ENCODE measurements around the gene GPR158.

DNA sequence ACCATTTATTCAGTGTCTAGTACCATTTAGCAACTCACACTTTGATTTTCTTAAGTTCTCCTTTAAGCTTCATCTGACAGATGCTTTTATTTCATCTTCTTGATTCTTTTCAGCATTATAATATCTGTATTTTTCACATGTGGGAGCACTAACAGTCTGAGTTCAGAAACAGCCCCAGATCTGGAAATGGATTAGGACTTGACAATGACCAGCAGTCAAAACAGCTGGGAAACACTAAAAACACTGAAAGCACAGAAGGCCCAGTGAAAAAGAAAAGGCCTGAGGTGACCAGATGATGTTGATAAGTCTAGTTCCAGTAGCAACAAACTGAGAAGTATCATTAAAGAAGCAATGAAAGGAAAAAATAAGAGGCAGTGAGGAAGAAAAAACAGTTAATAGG, 454.5 kb downstream of the GPR158 start:
- TF ChIP-seq TEAD4 (IDR thresholded peaks at IDR 0.05) (no peak), EGR1 (IDR thresholded peaks at IDR 0.05) (no peak), EP300 (IDR thresholded peaks at IDR 0.05; ENCODE audit: borderline replicate concordance) (no peak), CREB1 (IDR thresholded peaks at IDR 0.05; ENCODE audit: low read depth) (no peak), CEBPB (IDR thresholded peaks at IDR 0.05) (no peak), RAD21 (IDR thresholded peaks at IDR 0.05; ENCODE audit: low read depth) (no peak)
- TF ChIP-seq, protein P1, sequence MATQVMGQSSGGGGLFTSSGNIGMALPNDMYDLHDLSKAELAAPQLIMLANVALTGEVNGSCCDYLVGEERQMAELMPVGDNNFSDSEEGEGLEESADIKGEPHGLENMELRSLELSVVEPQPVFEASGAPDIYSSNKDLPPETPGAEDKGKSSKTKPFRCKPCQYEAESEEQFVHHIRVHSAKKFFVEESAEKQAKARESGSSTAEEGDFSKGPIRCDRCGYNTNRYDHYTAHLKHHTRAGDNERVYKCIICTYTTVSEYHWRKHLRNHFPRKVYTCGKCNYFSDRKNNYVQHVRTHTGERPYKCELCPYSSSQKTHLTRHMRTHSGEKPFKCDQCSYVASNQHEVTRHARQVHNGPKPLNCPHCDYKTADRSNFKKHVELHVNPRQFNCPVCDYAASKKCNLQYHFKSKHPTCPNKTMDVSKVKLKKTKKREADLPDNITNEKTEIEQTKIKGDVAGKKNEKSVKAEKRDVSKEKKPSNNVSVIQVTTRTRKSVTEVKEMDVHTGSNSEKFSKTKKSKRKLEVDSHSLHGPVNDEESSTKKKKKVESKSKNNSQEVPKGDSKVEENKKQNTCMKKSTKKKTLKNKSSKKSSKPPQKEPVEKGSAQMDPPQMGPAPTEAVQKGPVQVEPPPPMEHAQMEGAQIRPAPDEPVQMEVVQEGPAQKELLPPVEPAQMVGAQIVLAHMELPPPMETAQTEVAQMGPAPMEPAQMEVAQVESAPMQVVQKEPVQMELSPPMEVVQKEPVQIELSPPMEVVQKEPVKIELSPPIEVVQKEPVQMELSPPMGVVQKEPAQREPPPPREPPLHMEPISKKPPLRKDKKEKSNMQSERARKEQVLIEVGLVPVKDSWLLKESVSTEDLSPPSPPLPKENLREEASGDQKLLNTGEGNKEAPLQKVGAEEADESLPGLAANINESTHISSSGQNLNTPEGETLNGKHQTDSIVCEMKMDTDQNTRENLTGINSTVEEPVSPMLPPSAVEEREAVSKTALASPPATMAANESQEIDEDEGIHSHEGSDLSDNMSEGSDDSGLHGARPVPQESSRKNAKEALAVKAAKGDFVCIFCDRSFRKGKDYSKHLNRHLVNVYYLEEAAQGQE (IDR thresholded peaks at IDR 0.05; ENCODE audit: low read depth), result no peak
- TF ChIP-seq, protein P2, sequence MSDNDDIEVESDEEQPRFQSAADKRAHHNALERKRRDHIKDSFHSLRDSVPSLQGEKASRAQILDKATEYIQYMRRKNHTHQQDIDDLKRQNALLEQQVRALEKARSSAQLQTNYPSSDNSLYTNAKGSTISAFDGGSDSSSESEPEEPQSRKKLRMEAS (IDR thresholded peaks at IDR 0.05), result no peak
